HG03460 (cell line): Measurements from ENCODE around the gene DNAJC5.
"Not testable (repeated sequence)": the region's sequence is repeated elsewhere in the genome, so short reads cannot be mapped to it uniquely, and the experiment has no call there.

Experiments
- ATAC-seq: cut with Tn5 transposase; IDR thresholded peaks from one replicate; pipeline ENCODE4 v1.9.1; 2021; ENCODE audit not compliant: unreplicated experiment

DNAJC5 gene

GRCh38 chr20:63861365-63861934 lies 33.5 kb upstream of the DNAJC5 start, which contains the start of gene ABHD16B:
TSS of gene ABHD16B (plus strand) at chr20:63861498. CDS start at chr20:63861541, 43 bp downstream.
- no peak for ATAC-seq

- no peak for ATAC-seq
Measured at GRCh38 chr20:63861981-63862901, 32.7 kb upstream of the DNAJC5 start.

GRCh38 chr20:63863021-63863797 lies 31.7 kb upstream of the DNAJC5 start:
- ATAC-seq: no peak

- peak; percentile 67 for ATAC-seq
Measured at GRCh38 chr20:63863798-63864544, 31.0 kb upstream of the DNAJC5 start.

GRCh38 chr20:63864545-63864977 lies 30.4 kb upstream of the DNAJC5 start:
- ATAC-seq: no peak

- peak; percentile 63 for ATAC-seq
Measured at GRCh38 chr20:63864978-63865640, 29.8 kb upstream of the DNAJC5 start, which contains the start of gene TPD52L2. TSS of gene TPD52L2 (plus strand) at chr20:63865270. CDS start at chr20:63865366, 96 bp downstream.

- not testable (repeated sequence) for ATAC-seq
Measured at GRCh38 chr20:63867042-63867441, 27.9 kb upstream of the DNAJC5 start.

GRCh38 chr20:63868264-63868663 lies 26.7 kb upstream of the DNAJC5 start:
- ATAC-seq: no peak

GRCh38 chr20:63873477-63873971 lies 21.4 kb upstream of the DNAJC5 start:
- ATAC-seq: no peak

- ATAC-seq: not testable (repeated sequence)
Measured at GRCh38 chr20:63874241-63874640, 20.7 kb upstream of the DNAJC5 start.

GRCh38 chr20:63876489-63877036 lies 18.4 kb upstream of the DNAJC5 start:
- ATAC-seq: no peak

- ATAC-seq: no peak
Measured at GRCh38 chr20:63877755-63878470, 17.0 kb upstream of the DNAJC5 start.

GRCh38 chr20:63878899-63879663 lies 15.8 kb upstream of the DNAJC5 start:
- ATAC-seq: no peak

GRCh38 chr20:63880901-63881300 lies 14.0 kb upstream of the DNAJC5 start:
- not testable (repeated sequence) for ATAC-seq

GRCh38 chr20:63881451-63882226 lies 13.3 kb upstream of the DNAJC5 start:
- no peak for ATAC-seq

- ATAC-seq: no peak
Measured at GRCh38 chr20:63882257-63883200, 12.4 kb upstream of the DNAJC5 start.
